ENCODE data around the gene SFMBT2. TPM values are rescaled to one million over a fixed set of nuclear protein-coding genes. Genes with fewer than 3 reads are reported as not detected.

Gene SFMBT2
- total RNA-seq, 1 donor from 2014 or later, result 9.1 TPM

- Mint-ChIP-seq H3K4me1 (ENCODE audit: low read depth) (no peaks in the 10 kb centered on the region), H3K4me3 (ENCODE audit: low read depth) (no peak overlapping the region), H3K27ac (no peak overlapping the region), H3K9me3 (ENCODE audit: low read depth) (no peaks in the 10 kb centered on the region), H3K36me3 (ENCODE audit: insufficient read depth) (no peaks in the 10 kb centered on the region), H3K27me3 (peaks cover 6% of the 10 kb centered on the region)
- no peak for DNase-seq (ENCODE audit: low spot score, unreplicated experiment)
- TF ChIP-seq, protein P1, sequence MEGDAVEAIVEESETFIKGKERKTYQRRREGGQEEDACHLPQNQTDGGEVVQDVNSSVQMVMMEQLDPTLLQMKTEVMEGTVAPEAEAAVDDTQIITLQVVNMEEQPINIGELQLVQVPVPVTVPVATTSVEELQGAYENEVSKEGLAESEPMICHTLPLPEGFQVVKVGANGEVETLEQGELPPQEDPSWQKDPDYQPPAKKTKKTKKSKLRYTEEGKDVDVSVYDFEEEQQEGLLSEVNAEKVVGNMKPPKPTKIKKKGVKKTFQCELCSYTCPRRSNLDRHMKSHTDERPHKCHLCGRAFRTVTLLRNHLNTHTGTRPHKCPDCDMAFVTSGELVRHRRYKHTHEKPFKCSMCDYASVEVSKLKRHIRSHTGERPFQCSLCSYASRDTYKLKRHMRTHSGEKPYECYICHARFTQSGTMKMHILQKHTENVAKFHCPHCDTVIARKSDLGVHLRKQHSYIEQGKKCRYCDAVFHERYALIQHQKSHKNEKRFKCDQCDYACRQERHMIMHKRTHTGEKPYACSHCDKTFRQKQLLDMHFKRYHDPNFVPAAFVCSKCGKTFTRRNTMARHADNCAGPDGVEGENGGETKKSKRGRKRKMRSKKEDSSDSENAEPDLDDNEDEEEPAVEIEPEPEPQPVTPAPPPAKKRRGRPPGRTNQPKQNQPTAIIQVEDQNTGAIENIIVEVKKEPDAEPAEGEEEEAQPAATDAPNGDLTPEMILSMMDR (IDR thresholded peaks at IDR 0.05; ENCODE audit: unreplicated experiment), result no peak
These were observed 264.6 kb downstream of the SFMBT2 start for GRCh38 chr10:7146189-7146588.

DNA sequence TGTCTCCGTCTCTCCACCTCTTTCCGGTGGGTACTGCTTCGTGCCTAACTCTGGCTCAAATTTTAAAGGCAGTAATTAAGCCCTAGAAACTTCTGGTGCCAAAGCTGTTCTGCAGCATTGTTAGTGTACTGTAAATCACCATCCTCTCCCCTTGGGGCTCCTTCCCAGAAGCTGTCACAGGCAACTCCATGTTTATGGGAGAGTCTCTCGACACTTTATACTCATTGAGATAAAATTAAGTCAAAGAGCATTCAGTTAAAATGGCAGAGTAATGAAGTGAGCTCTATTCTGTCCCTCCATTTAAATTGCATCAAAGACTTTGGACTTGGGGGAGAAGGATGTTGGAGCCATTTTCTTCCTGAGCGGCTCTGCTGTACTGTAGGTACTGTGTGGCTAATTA is 274.8 kb downstream of the SFMBT2 start:
- Mint-ChIP-seq H3K36me3 (ENCODE audit: insufficient read depth) (peaks cover 3% of the 10 kb centered on the region), H3K4me1 (ENCODE audit: low read depth) (peaks cover 6% of the 10 kb centered on the region), H3K4me3 (ENCODE audit: low read depth) (no peak overlapping the region), H3K9me3 (ENCODE audit: low read depth) (peaks cover 6% of the 10 kb centered on the region), H3K27me3 (peaks cover 11% of the 10 kb centered on the region), H3K27ac (no peak overlapping the region)
- no peak for DNase-seq (ENCODE audit: low spot score, unreplicated experiment)
- TF ChIP-seq, protein P1 (IDR thresholded peaks at IDR 0.05; ENCODE audit: unreplicated experiment), result no peak

DNA sequence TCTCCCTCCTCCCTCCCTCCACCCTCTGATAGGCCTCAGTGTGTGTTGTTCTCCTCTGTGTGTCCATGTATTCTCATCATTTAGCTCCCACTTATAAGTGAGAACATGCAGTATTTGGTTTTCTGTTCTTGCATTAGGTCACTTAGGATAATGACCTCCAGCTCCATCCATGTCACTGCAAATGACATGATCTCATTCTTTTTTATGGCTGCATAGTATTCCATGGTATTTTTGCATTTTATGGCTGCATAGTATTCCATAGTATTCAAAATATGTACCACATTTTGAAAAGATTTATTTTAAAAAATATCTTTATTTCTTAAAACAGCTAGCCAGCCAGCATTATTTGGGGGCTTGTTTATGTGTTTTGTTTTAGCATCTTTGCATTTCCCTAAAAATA is 275.6 kb downstream of the SFMBT2 start:
- no peak overlapping the region for H3K4me3 Mint-ChIP-seq (ENCODE audit: low read depth)
- no peak overlapping the region for H3K27ac Mint-ChIP-seq
- H3K4me1 Mint-ChIP-seq (ENCODE audit: low read depth), result peaks cover 6% of the 10 kb centered on the region
- peaks cover 11% of the 10 kb centered on the region for H3K27me3 Mint-ChIP-seq
- H3K36me3 Mint-ChIP-seq (ENCODE audit: insufficient read depth), result peaks cover 3% of the 10 kb centered on the region
- peaks cover 9% of the 10 kb centered on the region for H3K9me3 Mint-ChIP-seq (ENCODE audit: low read depth)
- no peak for DNase-seq (ENCODE audit: low spot score, unreplicated experiment)
- TF ChIP-seq, protein P1 (IDR thresholded peaks at IDR 0.05; ENCODE audit: unreplicated experiment), result no peak

GRCh38 chr10:7134448-7134847 is 276.4 kb downstream of the SFMBT2 start:
- H3K27ac Mint-ChIP-seq, result peak overlapping the region; percentile 13
- H3K36me3 Mint-ChIP-seq (ENCODE audit: insufficient read depth), result peaks cover 3% of the 10 kb centered on the region
- peaks cover 15% of the 10 kb centered on the region for H3K9me3 Mint-ChIP-seq (ENCODE audit: low read depth)

GRCh38 chr10:7133958-7134357 is 276.9 kb downstream of the SFMBT2 start:
- DNase-seq (ENCODE audit: low spot score, unreplicated experiment), result no peak
- peaks cover 11% of the 10 kb centered on the region for H3K27me3 Mint-ChIP-seq

More at GRCh38 chr10:7134448-7134847, 276.4 kb downstream of the SFMBT2 start:
- peaks cover 11% of the 10 kb centered on the region for H3K27me3 Mint-ChIP-seq
- DNase-seq (ENCODE audit: low spot score, unreplicated experiment), result no peak
- no peak overlapping the region for H3K4me3 Mint-ChIP-seq (ENCODE audit: low read depth)
- TF ChIP-seq, protein P1 (IDR thresholded peaks at IDR 0.05; ENCODE audit: unreplicated experiment), result no peak
- H3K4me1 Mint-ChIP-seq (ENCODE audit: low read depth), result peaks cover 6% of the 10 kb centered on the region

More at GRCh38 chr10:7133958-7134357, 276.9 kb downstream of the SFMBT2 start:
- Mint-ChIP-seq H3K9me3 (ENCODE audit: low read depth) (peaks cover 20% of the 10 kb centered on the region), H3K4me1 (ENCODE audit: low read depth) (peaks cover 6% of the 10 kb centered on the region), H3K4me3 (ENCODE audit: low read depth) (no peak overlapping the region), H3K27ac (peak overlapping the region; percentile 13), H3K36me3 (ENCODE audit: insufficient read depth) (peaks cover 3% of the 10 kb centered on the region)
- TF ChIP-seq, protein P1 (IDR thresholded peaks at IDR 0.05; ENCODE audit: unreplicated experiment), result no peak
